IMR-90 (cell line): ENCODE measurements around the gene PHACTR2. TPM values are rescaled to one million over a fixed set of nuclear protein-coding genes. Genes with fewer than 3 reads are reported as not detected.
"Not testable (repeated sequence)": the region's sequence is repeated elsewhere in the genome, so short reads cannot be mapped to it uniquely, and the experiment has no call there.

Source experiments
- ATAC-seq: fragments of 200-7000 bp; cut with Tn5 transposase; 2 replicates; pipeline ENCODE4 v1.9.1; 2020; ENCODE audit warnings: low read depth, mild to moderate bottlenecking, moderate library complexity
- BruUV-seq: library from RNA; stranded (reverse); fragments of 400-500 nt; replicated peaks from 2 replicates; lab custom pipeline; 2021; lab: Mats Ljungman, UMichigan
- CTCF ChIA-PET: fragments of 300-600 bp; formaldehyde crosslinking; extraction: SDS; loops from one replicate; lab custom pipeline; 2021; ENCODE audit warnings: antibody characterized with exemption; lab: Yijun Ruan, JAX
- POLR2A ChIA-PET: fragments of 300-600 bp; sonication (Branson Sonifier 250); formaldehyde crosslinking; loops from one replicate; lab custom pipeline; 2022; ENCODE audit warnings: antibody characterized with exemption; ENCODE audit not compliant: unreplicated experiment; lab: Charles Lee
- DNase-seq: peaks from one replicate; pipeline ENCODE4 v3.0.0; 2013
- H2AFZ ChIP-seq: replicated peaks from 2 replicates; pipeline ENCODE3; 2013; ENCODE audit warnings: low read length, mild to moderate bottlenecking; ENCODE audit not compliant: poor library complexity
- H2AK5ac ChIP-seq: 2 replicates; pipeline ENCODE4 v1.6.1; 2013; ENCODE audit warnings: low read depth, low read length, inconsistent platforms
- H2AK9ac ChIP-seq: replicated peaks from 2 replicates; pipeline ENCODE3; 2013; ENCODE audit warnings: mild to moderate bottlenecking, low read depth, low read length, moderate library complexity; ENCODE audit not compliant: poor library complexity
- H2BK120ac ChIP-seq: 2 replicates; pipeline ENCODE4 v1.6.1; 2013; ENCODE audit warnings: low read depth, low read length, inconsistent platforms
- H2BK15ac ChIP-seq: 3 replicates; pipeline ENCODE4 v1.6.1; 2013; ENCODE audit warnings: low read depth, low read length, inconsistent platforms
- H2BK20ac ChIP-seq: 2 replicates; pipeline ENCODE4 v1.6.1; 2013; ENCODE audit warnings: low read depth, mild to moderate bottlenecking, inconsistent platforms, low read length, moderate library complexity
- H2BK5ac ChIP-seq: 2 replicates; pipeline ENCODE4 v1.6.1; 2013; ENCODE audit warnings: mild to moderate bottlenecking, low read depth, low read length, inconsistent platforms; ENCODE audit not compliant: poor library complexity, severe bottlenecking
- H3K14ac ChIP-seq: replicated peaks from 2 replicates; pipeline ENCODE4 v1.6.1; 2013; ENCODE audit warnings: low read depth, low read length, inconsistent platforms
- H3K18ac ChIP-seq: 2 replicates; pipeline ENCODE4 v1.6.1; 2013; ENCODE audit warnings: low read depth, low read length, control low read depth
- H3K23ac ChIP-seq: 2 replicates; pipeline ENCODE4 v1.6.1; 2013; ENCODE audit warnings: low read depth, low read length, inconsistent platforms
- H3K27ac ChIP-seq: 2 replicates; pipeline ENCODE4 v1.5.1; 2013; ENCODE audit warnings: mild to moderate bottlenecking, control low read depth, low read length; ENCODE audit not compliant: insufficient read depth
- H3K27me3 ChIP-seq: 2 replicates; pipeline ENCODE4 v1.6.1; 2013; ENCODE audit warnings: low read length; ENCODE audit not compliant: control insufficient read depth, insufficient read depth
- H3K36me3 ChIP-seq: 2 replicates; pipeline ENCODE4 v1.6.1; 2013; ENCODE audit warnings: low read length, mixed read lengths; ENCODE audit not compliant: control insufficient read depth, insufficient read depth
- H3K4ac ChIP-seq: 2 replicates; pipeline ENCODE4 v1.6.1; 2013; ENCODE audit warnings: low read depth, low read length, inconsistent platforms
- H3K4me1 ChIP-seq: 2 replicates; pipeline ENCODE4 v1.6.1; 2013; ENCODE audit warnings: low read length, mixed read lengths; ENCODE audit not compliant: control insufficient read depth, insufficient read depth
- H3K4me2 ChIP-seq: 2 replicates; pipeline ENCODE4 v1.6.1; 2013; ENCODE audit warnings: low read depth, mild to moderate bottlenecking, control low read depth, low read length, moderate library complexity
- H3K4me3 ChIP-seq: 2 replicates; pipeline ENCODE4 v1.5.1; 2013; ENCODE audit warnings: low read depth, mild to moderate bottlenecking, control low read depth, low read length, moderate library complexity; ENCODE audit not compliant: insufficient read depth
- H3K56ac ChIP-seq: 2 replicates; pipeline ENCODE4 v1.6.1; 2013; ENCODE audit warnings: low read length, inconsistent platforms; ENCODE audit not compliant: insufficient read depth; ENCODE audit errors: extremely low read depth
- H3K79me1 ChIP-seq, 2 experiments: 2 replicates each; pipeline ENCODE4 v1.6.1; 2013; ENCODE audit warnings: low read length in 2 of 2, inconsistent platforms in 1 of 2, low read depth in 1 of 2
- H3K9ac ChIP-seq: 2 replicates; pipeline ENCODE4 v1.6.1; 2013; ENCODE audit warnings: low read depth, low read length, control low read depth
- H3K9me1 ChIP-seq: 2 replicates; pipeline ENCODE4 v1.6.1; 2013; ENCODE audit warnings: low read length, inconsistent platforms; ENCODE audit not compliant: insufficient read depth
- H3K9me3 ChIP-seq: 2 replicates; pipeline ENCODE4 v1.6.1; 2013; ENCODE audit warnings: low read length; ENCODE audit not compliant: control insufficient read depth, insufficient read depth
- H4K20me1 ChIP-seq: 2 replicates; pipeline ENCODE4 v1.6.1; 2013; ENCODE audit warnings: low read length, inconsistent platforms; ENCODE audit not compliant: insufficient read depth
- H4K5ac ChIP-seq: 2 replicates; pipeline ENCODE4 v1.6.1; 2013; ENCODE audit warnings: mild to moderate bottlenecking, low read depth, low read length, control low read depth
- H4K8ac ChIP-seq, 2 experiments: 2 replicates each; pipeline ENCODE4 v1.6.1; 2013; ENCODE audit warnings: low read depth in 2 of 2, low read length in 2 of 2, control low read depth in 1 of 2, inconsistent platforms in 1 of 2
- H4K91ac ChIP-seq: 2 replicates; pipeline ENCODE4 v1.6.1; 2013; ENCODE audit warnings: low read depth, low read length, inconsistent platforms; ENCODE audit not compliant: insufficient read depth
- NFE2L2 ChIP-seq: fragments of 150-350 bp; IDR thresholded peaks from 2 replicates; pipeline ENCODE4 v1.6.1; 2016; ENCODE audit warnings: low read depth, mild to moderate bottlenecking, low read length
- SMC3 ChIP-seq: fragments of 150-350 bp; IDR thresholded peaks from 2 replicates; pipeline ENCODE4 v1.6.1; 2016; ENCODE audit warnings: low read depth, mild to moderate bottlenecking, antibody characterized with exemption, low read length, moderate library complexity
- dilution Hi-C: fragments of 300-500 bp; cut with HindIII; formaldehyde crosslinking; loops from one replicate; pipeline ENCODE4 v1.14.3; 2018; ENCODE audit warnings: low sequenced_read_pairs; ENCODE audit not compliant: unreplicated experiment
- in situ Hi-C: fragments of 300-500 bp; cut with MboI; formaldehyde crosslinking; loops from 3 replicates; pipeline ENCODE4 v1.14.3; 2019; ENCODE audit warnings: low sequenced_read_pairs, inconsistent platforms, mixed read lengths
- intact Hi-C: fragments of 100-400 bp; cut with micrococcal nuclease; formaldehyde crosslinking; loops from 2 replicates; pipeline ENCODE4 v1.10.0; 2022
- polyA plus RNA-seq, 3 experiments: library from polyadenylated mRNA; depleted of rRNA; stranded (reverse); fragments of >200 nt; gene quantifications; 2 replicates each; pipeline ENCODE4 v1.2.3, GENCODE V29; 2012; ENCODE audit warnings: low replicate concordance in 1 of 3
- total RNA-seq: library from RNA; depleted of rRNA; stranded (reverse); fragments of >200 nt; gene quantifications from 2 replicates; pipeline ENCODE4 v1.2.3, GENCODE V29; 2012

Gene PHACTR2
- total and polyA plus RNA-seq, 2 of the 4 experiments (the other 2 are of a cell fraction), result 14.5 to 74.2 TPM

- Histone ChIP-seq H4K20me1 (no peaks in the 10 kb centered on the region), H3K9me3 (peaks cover 5% of the 10 kb centered on the region), H2BK120ac (no peak overlapping the region), H3K27me3 (no peaks in the 10 kb centered on the region), H2AK9ac (no peak overlapping the region), H2BK20ac (no peak overlapping the region), H2AFZ (no peak overlapping the region), H3K18ac (no peak overlapping the region), H3K79me1 (peaks cover 0 to 3% of the 10 kb centered on the region in 2 experiments; a peak in 1 of 4 replicates), H3K27ac (no peak overlapping the region), H4K5ac (no peak overlapping the region), H4K91ac (no peak overlapping the region), H3K14ac (no peak overlapping the region), H3K36me3 (peaks cover 34% of the 10 kb centered on the region), H3K56ac (no peak overlapping the region), H2AK5ac (no peak overlapping the region), H3K4ac (no peak overlapping the region), H3K4me2 (no peak overlapping the region), H3K9ac (no peak overlapping the region), H4K8ac (no peak overlapping the region), H3K4me1 (no peaks in the 10 kb centered on the region), H3K4me3 (no peak overlapping the region), H3K23ac (no peak overlapping the region), H2BK15ac (no peak overlapping the region), H3K9me1 (no peaks in the 10 kb centered on the region; the same call in 1 of the 2 replicates), H2BK5ac (no peak overlapping the region)
- DNase-seq (no peak), ATAC-seq (no peak)
- in situ Hi-C loops, result no loop called here
- intact Hi-C loops, result no loop called here
- no TSS peak for BruUV-seq
- dilution Hi-C loops, result no loop called here
- ChIA-PET CTCF (no interaction called here), POLR2A (no interaction called here)
- TF ChIP-seq NFE2L2 (no peak), SMC3 (no peak)
Measured at GRCh38 chr6:143784316-143784715, 106.6 kb downstream of the PHACTR2 start.

- H3K79me1 ChIP-seq, H3K18ac ChIP-seq, dilution Hi-C loops, H4K20me1 ChIP-seq, in situ Hi-C loops, H3K9me1 ChIP-seq, H4K8ac ChIP-seq, H2BK20ac ChIP-seq, H3K4ac ChIP-seq, intact Hi-C loops, ATAC-seq, H3K4me2 ChIP-seq, H2AK5ac ChIP-seq, H4K91ac ChIP-seq, H3K4me1 ChIP-seq, H3K9me3 ChIP-seq, H2BK120ac ChIP-seq, H3K27me3 ChIP-seq, H2BK5ac ChIP-seq, H3K23ac ChIP-seq, H3K9ac ChIP-seq, H3K27ac ChIP-seq, H2BK15ac ChIP-seq, H2AFZ ChIP-seq, CTCF ChIA-PET, BruUV-seq, DNase-seq, H3K56ac ChIP-seq, H3K4me3 ChIP-seq, H2AK9ac ChIP-seq, POLR2A ChIA-PET, H4K5ac ChIP-seq, H3K14ac ChIP-seq: not testable (repeated sequence)
- peaks cover 32% of the 10 kb centered on the region for H3K36me3 ChIP-seq
Measured at GRCh38 chr6:143786371-143786770, 108.6 kb downstream of the PHACTR2 start.
